HCT116 (cell line): ENCODE data around the gene TCOF1.

Experiments
- EGR1 ChIP-seq: IDR thresholded peaks from 2 replicates; pipeline ENCODE4 v1.6.1; 2012; ENCODE audit warnings: low read depth
- EZH2 ChIP-seq: fragments of 200-600 bp; sonication (generic); IDR thresholded peaks from 2 replicates; pipeline ENCODE4 v1.6.1; 2017; ENCODE audit warnings: antibody characterized with exemption, mixed run types
- JUND ChIP-seq: IDR thresholded peaks from 2 replicates; pipeline ENCODE4 v1.6.1; 2012
- POLR2A ChIP-seq: IDR thresholded peaks from 2 replicates; pipeline ENCODE4 v1.7.0; 2011; ENCODE audit warnings: borderline replicate concordance; ENCODE audit not compliant: insufficient read depth, insufficient read length; ENCODE audit errors: extremely low read depth
- YY1 ChIP-seq: IDR thresholded peaks from 2 replicates; pipeline ENCODE4 v1.6.1; 2011; ENCODE audit warnings: low read length, low read depth, moderate library complexity, mild to moderate bottlenecking; ENCODE audit not compliant: insufficient replicate concordance; ENCODE audit errors: extremely low read depth
- ZNF274 ChIP-seq: fragments of 200-500 bp; sonication (Bioruptor generic); IDR thresholded peaks from 2 replicates; pipeline ENCODE4 v1.6.1; 2014; ENCODE audit warnings: mild to moderate bottlenecking, low read depth, low read length, inconsistent platforms
- TF ChIP-seq, protein P1 (sequence below), 3 experiments: fragments of 200-600 bp in 1 of 3; sonication (generic) in 1 of 3; IDR thresholded peaks in 2 of 3; conservative IDR thresholded peaks in 1 of 3; 2 replicates each; pipeline ENCODE4 v1.5.1; 2012 to 2017; ENCODE audit warnings: low read depth in 2 of 3, low read length in 2 of 3, antibody characterized with exemption in 1 of 3, borderline replicate concordance in 1 of 3, control low read depth in 1 of 3, mild to moderate bottlenecking in 1 of 3, mixed read lengths in 1 of 3, mixed run types in 1 of 3, moderate library complexity in 1 of 3; ENCODE audit not compliant: insufficient read depth in 1 of 3

DNA sequence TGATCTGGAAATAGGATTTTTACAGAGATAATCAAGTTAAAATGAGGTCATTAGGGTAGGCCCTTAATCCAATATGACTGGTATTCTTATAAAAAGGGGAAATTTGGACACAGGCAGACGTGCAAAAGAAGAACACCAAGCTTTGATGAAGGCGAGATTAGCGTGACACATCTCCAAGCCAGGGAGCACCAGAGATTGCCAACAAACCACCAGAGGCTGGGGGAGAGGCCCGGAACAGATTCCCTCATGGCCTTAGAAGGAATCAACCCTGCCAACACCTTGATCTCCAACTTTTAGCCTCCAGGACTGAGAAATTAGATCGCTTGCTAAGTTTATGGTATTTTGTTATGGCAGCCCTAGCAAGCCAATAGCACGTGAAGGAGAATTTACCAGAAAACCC, 44.0 kb upstream of the TCOF1 start:
- no peak for TF ChIP-seq POLR2A
- TF ChIP-seq, protein P1, sequence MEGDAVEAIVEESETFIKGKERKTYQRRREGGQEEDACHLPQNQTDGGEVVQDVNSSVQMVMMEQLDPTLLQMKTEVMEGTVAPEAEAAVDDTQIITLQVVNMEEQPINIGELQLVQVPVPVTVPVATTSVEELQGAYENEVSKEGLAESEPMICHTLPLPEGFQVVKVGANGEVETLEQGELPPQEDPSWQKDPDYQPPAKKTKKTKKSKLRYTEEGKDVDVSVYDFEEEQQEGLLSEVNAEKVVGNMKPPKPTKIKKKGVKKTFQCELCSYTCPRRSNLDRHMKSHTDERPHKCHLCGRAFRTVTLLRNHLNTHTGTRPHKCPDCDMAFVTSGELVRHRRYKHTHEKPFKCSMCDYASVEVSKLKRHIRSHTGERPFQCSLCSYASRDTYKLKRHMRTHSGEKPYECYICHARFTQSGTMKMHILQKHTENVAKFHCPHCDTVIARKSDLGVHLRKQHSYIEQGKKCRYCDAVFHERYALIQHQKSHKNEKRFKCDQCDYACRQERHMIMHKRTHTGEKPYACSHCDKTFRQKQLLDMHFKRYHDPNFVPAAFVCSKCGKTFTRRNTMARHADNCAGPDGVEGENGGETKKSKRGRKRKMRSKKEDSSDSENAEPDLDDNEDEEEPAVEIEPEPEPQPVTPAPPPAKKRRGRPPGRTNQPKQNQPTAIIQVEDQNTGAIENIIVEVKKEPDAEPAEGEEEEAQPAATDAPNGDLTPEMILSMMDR (IDR thresholded peaks at IDR 0.05 in 2 of 3, conservative IDR thresholded peaks at IDR 0.05 in 1 of 3; ENCODE audit: borderline replicate concordance in 1 of 3, insufficient read depth in 1 of 3, low read depth in 2 of 3, low read length in 2 of 3): no peak
- TF ChIP-seq ZNF274: no peak
- no peak for TF ChIP-seq EGR1
- no peak for TF ChIP-seq JUND
- TF ChIP-seq YY1: no peak
- TF ChIP-seq EZH2: no peak
